Stimulated activated CD4-positive, alpha-beta T cell treated with anti-CD3 and anti-CD28 coated beads, Interleukin-15, amount 100 ng/mL, for 48 hours (primary cell): ENCODE results near the gene DHRS11.

Source experiments
- DNase-seq, 2 donors: peaks; one replicate each; pipeline ENCODE4 v3.0.0-alpha.2; 2020; ENCODE audit warnings: low read depth in 2 of 2

Gene DHRS11, protein sequence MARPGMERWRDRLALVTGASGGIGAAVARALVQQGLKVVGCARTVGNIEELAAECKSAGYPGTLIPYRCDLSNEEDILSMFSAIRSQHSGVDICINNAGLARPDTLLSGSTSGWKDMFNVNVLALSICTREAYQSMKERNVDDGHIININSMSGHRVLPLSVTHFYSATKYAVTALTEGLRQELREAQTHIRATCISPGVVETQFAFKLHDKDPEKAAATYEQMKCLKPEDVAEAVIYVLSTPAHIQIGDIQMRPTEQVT

GRCh38 chr17:36591434-36592315 lies at the start of gene DHRS11:
Gene DHRS11 (plus strand): TSS chr17:36591879. CDS start chr17:36592010, 131 bp downstream.
- DNase-seq: peak; percentile 46 to 78

- DNase-seq: no peak
Observed at GRCh38 chr17:36542755-36543154, 48.9 kb upstream of the DHRS11 start.

DNA sequence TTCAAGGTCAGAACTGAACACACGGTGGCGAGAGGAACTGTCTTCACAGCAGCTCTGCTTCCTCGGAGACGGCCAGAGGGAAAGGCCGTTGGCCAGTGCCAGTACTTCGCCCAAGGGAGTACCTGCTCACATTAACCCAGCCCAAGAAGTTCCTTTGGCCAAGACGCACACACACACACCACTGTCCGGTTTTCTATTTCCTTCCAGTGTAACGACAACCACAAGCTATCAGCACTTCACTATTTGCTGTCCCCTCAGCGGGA lies 47.7 kb upstream of the DHRS11 start:
- DNase-seq: no peak

- peak; percentile 84 to 89 for DNase-seq
Observed at GRCh38 chr17:36544307-36545076, 47.2 kb upstream of the DHRS11 start, which contains the start of gene GGNBP2. Gene GGNBP2 (plus strand): TSS chr17:36544919. CDS start chr17:36545725, 806 bp downstream.

DNA sequence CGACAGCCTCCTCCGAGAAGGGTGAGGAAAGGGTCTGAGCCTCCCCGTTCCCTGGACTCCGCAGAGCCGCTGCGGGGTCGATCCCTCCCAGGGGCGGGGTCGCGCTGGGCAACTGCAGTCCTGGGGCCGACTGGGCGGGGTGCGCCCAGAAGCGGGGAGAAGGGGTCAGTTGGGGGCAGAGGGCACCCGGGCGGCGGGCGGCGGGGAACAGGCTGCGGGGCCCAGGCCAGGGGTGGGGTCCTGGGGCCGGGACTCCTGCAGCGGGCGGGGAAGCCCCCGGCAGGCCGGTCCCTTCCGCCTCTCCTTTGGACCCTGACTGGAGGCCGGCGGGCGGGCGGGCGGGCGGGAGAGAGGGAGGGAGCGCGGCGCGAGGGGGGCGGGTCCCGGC lies 46.6 kb upstream of the DHRS11 start:
- DNase-seq: no peak

GRCh38 chr17:36545465-36546417 lies 45.9 kb upstream of the DHRS11 start:
- peak; percentile 93 to 96 for DNase-seq

DNA sequence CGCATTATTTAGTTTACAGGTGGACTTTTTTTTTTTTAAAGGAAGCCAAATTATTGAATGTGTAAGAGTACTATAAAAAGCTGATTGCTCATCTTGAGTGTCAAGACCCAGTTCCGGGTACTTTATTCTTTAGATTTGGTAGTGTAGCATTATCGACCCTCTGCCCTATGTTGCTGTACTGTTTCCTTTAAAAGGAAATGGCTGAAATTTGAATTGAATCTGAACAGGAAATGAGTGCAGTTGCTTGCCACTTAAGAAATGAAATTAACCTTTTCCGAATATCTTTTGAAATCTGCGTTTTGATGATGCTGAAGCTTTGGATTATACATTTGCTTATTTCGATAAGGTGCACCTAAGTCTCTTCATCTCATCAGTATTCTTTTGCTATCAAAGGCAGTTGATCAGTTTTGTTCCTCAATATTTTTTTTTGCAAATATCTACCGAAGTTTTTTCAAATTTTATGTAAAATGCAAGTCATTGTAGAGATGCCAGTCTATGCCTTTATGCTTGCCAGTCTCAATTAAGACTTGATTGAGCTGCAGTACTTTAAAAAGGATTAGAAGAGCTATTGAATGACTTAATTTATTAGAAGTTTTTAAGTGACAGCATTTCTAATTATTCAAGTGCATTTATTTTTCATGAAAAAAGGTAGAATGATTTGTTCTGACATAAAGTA lies 45.1 kb upstream of the DHRS11 start:
- DNase-seq: no peak

DNA sequence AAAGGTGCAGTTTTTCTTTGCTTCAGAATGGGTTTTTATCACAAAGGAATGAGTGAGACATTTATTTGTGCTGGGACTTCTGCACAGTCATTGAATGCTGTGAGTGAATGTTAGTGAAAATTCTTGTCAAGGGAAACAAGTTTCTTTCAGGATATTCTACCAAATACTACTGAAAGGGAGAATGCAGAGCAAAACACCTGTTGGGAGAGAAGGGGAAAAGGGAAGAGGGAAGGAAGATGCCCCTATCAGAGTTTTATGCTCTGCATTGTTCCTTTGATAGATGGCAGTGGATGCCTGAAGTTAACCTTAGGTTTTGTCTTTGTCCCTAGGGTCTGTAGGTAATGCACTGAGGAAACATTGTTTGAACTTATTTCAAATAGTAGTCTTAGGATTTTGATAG lies 43.9 kb upstream of the DHRS11 start:
- DNase-seq: no peak

DNA sequence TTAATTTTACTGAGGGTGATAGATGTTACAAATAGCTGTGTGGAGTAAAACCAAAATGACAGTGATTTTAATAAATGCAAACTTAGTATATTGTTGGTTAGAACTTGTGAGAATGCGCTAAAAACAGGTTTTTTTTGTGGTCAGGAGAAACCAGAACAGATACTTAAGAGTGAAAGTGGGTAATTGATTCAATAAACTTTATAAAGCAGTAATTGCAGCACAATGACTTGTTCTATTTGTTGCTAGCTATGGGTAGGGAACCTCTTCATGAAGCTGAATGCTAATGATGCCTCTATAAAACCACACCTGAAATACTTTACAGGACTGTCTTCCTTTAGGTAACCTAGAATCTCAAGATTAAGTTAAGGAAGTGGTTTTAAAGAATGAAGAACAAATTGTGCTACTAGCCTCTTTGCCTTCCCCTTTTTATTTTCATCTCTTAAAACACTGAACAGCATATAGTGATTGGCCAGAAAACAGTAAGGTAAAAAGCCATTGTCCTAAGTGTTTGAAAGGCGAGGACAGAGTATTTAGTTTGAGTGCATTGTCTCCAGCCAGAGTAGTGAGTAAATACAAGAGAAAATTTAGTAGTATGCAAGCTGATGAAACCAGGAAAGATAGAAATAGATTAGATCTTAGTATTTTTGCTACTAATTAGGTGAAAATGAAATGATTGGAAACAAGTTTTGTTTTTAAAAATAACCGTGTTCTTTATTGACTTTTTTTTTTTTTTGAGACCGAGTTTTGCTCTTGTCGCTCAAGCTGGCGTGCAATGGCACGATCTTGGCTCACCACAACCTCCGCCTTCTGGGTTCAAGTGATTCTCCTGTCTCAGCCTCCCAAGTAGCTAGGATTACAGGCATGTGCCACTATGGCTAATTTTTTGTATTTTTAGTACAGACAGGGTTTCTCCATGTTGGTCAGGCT lies 40.9 kb upstream of the DHRS11 start:
- DNase-seq: no peak

GRCh38 chr17:36553459-36553858 lies 38.2 kb upstream of the DHRS11 start:
- no peak for DNase-seq

DNA sequence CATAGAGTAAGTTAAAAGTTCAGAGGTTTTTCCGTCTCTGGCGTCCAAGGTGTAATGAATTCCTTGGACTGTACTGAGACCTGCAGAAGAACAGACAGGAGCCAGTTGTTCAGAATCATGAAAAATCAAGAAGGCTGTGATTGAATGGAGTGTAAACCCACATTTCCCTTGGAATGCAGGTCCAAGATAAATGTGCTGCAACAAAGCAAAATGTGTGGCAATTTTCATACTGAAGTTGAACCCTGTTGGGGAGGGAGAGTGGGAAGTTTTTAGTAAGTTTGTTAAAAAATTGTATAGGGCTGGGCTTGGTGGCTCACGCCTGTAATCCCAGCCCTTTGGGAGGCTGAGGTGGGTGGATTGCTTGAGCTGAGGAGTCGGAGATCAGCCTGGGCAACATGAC lies 25.6 kb upstream of the DHRS11 start:
- no peak for DNase-seq

- DNase-seq: no peak
Observed at GRCh38 chr17:36575028-36575427, 16.7 kb upstream of the DHRS11 start.

DNA sequence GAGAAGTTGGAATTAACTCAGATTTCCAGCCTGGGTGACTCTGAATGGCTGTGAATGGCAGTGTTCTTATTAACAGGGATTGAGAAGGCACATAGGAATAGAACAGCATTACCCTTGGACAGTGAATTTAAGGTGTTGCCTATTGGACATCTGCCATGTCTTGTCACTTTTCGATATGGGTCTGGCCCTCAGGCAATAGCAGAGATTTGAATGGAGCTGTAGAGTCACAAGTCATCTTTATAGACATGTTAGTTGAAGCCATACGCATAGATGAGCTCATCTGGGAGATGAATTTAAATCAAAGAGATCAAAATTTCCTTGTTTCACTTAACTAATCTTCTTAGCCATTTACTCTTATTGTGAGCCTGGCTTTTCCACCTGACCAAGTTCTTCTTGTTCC lies 14.9 kb upstream of the DHRS11 start:
- no peak for DNase-seq

- no peak for DNase-seq
Observed at GRCh38 chr17:36578671-36579070, 13.0 kb upstream of the DHRS11 start.

DNA sequence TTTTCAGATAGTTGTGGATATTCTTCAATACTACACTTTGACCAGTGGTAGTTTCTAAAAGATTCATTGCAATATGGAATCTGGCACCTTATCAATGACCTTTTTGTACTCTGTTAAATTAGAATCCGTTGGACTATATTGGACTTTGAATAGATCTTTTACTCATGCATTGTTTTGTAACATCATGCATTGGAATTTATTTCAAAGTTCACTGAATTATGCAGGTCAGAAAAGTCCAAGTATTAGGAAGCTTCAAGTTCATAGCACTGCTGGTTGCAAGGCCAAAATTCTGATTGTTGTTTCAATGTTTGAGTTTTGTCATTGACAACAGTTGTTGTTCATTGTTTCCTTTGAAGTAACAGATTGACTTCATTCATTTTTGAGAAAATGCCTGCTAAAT lies 7.9 kb upstream of the DHRS11 start:
- no peak for DNase-seq

GRCh38 chr17:36586138-36586537 lies 5.5 kb upstream of the DHRS11 start:
- DNase-seq: no peak

DNA sequence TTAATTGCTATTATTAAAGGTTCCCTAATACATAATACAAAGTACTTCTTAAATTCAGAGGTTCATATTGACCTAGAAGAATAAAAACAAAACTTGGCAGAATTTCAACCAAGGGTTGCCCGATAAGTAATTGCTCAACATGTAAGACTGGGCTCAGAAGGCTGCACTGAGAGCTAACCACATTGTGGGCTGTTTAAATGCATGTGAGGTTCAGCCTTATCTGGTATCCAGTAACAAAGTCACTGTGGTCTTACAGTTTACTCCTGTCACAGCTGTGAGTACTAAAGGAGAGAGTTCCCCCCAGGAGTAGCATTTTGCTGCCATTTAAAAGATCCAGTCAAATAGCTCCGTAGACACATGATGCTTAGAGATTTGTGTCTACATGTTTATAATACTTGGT lies 1.6 kb upstream of the DHRS11 start:
- DNase-seq: no peak

- DNase-seq: no peak
Observed at GRCh38 chr17:36592316-36592715, 637 bp downstream of the DHRS11 start.

DNA sequence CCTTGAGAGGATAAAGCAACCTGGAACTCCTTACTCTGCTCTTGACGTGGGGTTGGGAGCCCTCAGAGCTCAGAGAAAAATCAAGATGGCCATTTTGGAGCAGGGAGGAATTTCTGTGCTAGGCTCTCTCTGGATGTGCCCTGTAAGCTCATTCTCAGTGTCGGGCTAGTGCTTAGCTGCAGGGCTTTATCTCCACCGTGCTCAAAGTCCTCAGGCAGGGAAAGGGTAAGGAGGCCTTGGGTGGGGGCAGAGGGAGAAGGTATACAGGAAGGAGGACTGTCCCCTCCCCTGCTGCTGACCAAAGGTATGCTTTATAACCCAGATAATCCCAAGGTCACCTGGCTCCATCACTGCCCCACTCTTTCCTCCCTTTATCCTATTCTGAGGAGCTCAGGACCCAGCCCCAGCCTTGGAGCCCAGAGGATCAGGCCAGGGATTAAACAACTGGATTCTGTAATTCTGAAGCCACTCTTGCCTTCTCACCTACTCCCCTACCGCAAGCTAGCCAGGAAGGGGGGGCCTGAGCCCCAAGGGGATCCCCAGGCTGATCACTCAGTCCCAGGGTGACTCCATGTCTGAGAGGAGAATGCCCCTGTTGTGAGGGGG lies 1.1 kb downstream of the DHRS11 start:
- DNase-seq: no peak
